T follicular helper cell (primary cell): ENCODE data around the gene SIK1.
"Not testable (repeated sequence)": the region's sequence is repeated elsewhere in the genome, so short reads cannot be mapped to it uniquely, and the experiment has no call there.

ENCODE experiments used
- DNase-seq: peaks from one replicate; pipeline ENCODE4 v3.0.0-alpha.2; 2020; ENCODE audit warnings: low read depth

The SIK1 gene

DNA sequence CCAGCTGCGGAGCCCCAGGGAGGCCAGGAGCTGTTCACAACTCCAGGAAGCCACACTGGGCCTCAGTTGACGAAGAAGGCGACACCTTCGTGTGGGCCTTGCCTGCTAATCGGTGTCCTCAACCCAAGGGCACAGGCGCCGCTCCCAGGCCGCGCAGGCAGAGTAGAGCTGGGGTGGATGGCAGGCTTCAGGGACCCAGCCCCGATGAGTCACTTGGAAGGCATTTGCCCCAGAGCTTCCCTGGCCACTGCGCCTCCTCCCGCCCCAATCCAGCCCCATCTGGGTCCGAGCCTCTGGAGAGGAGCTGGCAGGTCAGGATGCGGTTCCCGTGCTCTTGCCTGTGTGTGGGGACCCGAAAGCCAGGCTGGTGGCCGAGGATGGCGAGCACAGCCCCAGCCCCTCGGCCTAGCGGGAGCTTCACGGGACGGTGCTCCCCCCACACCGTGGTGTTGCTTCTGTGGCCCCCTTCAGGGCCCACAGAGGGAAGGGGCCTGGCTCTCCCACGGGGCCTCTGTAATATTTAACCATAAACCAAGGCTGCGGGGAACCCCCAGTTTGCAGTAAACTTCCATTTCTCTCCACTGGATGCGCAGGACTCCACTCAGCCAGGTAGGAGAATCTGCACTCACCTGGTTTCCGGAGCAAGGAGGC lies 30.0 kb downstream of the SIK1 start:
- DNase-seq, result not testable (repeated sequence)

GRCh38 chr21:43383351-43383750 lies 43.6 kb downstream of the SIK1 start:
- DNase-seq, result not testable (repeated sequence)

GRCh38 chr21:43382902-43383301 lies 44.0 kb downstream of the SIK1 start:
- DNase-seq, result not testable (repeated sequence)

GRCh38 chr21:43380852-43381533 lies 45.9 kb downstream of the SIK1 start:
- DNase-seq, result not testable (repeated sequence)

GRCh38 chr21:43380337-43380736 lies 46.6 kb downstream of the SIK1 start:
- DNase-seq, result not testable (repeated sequence)

DNA sequence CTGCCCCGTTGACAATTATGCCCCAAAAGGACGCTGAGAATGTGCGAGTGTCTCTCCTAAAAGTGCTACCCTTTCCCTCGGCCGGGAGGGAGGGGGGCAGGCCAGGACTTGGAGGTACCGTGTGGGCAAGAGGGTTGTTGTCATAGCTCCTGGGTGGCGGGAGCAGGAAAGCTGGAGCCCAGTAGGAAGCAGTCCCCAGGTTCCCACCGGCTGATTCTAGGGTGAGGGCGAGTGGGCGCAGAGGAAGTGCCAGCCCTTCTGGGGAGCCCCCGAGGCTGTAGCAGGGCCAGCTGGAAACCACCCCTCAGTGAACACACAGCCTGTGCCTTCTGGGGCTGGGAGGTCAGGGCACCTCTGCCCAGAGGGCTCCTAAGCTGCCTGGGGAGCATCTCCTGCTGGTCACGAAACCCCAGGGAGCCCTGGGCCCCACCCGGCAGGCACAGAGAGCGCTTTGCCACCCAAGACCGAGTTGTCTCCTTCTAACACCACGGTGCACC lies 47.3 kb downstream of the SIK1 start:
- DNase-seq, result not testable (repeated sequence)

DNA sequence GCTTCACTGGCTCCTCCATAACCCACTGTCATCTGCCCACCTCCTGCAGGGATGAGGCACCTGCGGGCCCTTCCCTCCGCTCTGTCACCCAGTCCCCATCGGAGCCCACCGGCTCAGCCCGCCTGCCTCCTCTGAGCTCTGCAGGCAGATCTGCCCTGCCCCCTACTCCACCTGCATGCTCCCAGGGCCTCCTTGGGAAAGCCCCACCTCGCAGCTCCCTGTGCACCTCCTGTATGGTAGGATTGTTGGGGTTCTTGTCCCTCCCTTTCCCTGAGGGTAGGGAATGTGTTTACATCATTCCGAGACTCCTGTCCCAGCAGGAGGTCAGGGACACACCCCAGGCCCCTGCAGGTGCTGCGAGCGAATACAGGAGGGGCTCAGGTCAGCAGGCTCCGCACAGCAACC lies 50.5 kb downstream of the SIK1 start:
- no peak for DNase-seq

- no peak for DNase-seq
Measured at GRCh38 chr21:43375837-43376477, 51.0 kb downstream of the SIK1 start.

DNA sequence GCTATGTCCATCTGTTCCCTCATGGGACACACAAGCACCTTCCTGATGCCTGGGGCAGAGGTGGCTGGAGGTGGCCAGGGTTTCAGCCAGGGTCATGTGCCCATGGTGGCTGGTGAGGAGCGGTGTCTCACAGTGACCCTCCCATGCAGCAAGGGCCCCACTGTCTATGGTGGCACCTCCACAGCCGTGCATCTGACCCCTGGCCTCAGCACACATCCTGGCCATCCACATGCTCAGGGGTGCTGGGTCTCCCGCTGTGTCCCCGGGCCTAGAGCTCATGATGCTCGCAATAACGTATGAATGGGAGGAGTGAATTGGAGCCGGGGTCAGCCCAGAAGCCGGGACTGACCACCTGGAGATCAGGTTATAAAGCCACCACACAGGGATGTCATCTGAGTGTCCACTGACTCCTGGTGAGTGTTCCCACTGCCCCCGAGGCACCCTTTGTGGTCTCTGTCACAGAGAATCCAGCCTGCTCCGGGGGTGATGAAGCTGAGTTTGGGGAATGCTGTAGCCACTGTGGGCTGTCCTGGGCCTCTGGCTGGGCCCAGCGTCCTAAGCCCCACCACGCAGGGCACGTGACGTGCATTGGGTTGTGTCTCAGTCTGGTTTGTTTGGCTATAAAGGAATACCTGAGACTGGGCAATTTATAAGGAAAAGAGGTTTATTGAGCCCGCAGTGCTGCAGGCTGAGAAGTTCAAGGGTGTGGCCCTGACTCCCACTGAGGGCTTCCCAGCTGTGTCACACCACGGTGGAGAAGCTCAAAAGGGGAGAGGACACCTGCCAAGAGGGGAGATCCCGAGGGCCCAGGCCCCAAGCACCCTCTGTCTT lies 51.7 kb downstream of the SIK1 start:
- no peak for DNase-seq

DNA sequence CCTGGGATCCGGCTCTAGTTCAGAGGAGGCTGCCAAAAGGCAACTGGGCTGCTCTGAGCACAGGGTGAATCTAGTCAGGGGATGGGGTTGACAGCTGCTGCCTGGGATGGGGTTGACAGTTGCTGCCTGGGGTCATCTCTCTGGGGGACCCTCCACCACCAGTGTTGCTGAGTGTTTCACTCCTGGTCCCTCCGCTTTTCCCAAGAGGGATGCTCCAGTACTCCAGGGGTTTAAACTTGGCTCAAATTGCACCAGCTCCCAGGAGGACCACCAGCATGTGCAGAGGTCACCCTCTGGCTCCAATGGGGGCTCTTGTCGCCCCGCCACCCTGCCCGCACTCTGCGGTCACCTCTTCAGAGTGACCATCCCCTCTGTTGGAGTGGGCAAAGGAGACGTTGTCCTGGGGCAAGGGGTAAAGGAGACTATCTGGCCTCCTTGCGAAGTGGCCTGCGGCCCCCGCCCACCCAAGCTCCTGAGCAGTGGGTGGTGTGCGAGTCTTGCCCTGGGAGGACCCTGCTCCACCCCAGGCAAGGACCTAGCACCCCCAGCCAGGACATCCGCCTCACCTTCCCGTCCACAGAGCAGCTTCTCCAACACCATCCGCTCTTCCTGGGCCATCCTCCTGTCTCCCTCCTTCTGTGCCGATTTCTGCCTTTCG lies 52.6 kb downstream of the SIK1 start:
- DNase-seq, result no peak

GRCh38 chr21:43373362-43374227 lies 53.3 kb downstream of the SIK1 start:
- no peak for DNase-seq

DNA sequence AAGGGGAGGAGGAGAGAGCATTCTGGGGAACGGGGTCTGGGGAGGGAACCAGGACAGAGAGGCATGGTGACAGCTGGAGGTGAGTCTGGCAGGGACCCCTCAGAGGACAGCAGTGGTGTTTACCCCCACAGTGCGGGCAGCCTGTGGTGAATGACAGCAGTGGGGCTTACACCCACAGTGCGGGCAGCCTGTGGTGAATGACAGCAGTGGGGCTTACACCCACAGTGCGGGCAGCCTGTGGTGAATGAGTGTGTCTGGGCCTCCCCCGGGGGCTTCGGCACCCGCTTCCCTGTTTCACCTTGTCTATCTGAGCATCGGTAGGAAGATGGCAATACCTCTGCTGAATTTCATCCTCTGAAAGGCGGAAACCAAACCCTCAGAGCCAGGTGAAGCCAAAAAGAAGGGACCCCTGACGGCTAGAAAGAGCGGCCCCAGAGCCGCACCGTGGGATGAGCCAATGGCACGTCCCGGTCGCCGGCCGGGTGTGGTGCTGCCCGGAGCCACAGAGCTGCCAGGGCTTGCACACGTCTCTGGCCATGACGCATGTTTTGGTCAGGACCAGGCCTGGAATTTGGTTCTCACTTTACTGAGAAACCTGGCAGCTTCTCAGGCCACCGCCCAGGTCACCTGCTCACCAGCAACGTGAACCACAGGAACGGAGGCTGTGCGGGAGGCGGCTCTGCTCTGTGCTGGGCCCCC lies 54.1 kb downstream of the SIK1 start:
- no peak for DNase-seq

DNA sequence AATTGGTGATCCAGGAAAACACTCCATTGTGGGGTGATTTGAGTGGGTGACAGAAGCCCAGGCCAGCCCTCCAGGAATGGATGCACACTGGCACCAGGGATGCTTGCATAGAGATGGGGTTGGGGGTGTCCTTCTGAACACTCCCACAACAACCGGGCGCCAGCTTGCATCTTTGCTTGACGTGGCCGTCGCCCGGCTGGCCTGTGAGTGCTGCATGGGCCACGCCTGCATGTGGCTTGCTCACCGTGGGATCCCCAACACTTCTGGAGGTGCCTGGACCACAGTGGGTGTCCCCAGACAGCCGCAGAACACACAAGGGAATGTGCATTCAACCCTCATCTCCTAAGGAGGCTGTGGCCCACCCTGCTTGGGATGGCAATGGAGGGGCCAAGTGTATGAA lies 55.1 kb downstream of the SIK1 start:
- no peak for DNase-seq

GRCh38 chr21:43370888-43371570 lies 55.9 kb downstream of the SIK1 start:
- no peak for DNase-seq

- DNase-seq, result no peak
Measured at GRCh38 chr21:43370091-43370658, 56.8 kb downstream of the SIK1 start.

- DNase-seq, result no peak
Measured at GRCh38 chr21:43369596-43370090, 57.3 kb downstream of the SIK1 start.

DNA sequence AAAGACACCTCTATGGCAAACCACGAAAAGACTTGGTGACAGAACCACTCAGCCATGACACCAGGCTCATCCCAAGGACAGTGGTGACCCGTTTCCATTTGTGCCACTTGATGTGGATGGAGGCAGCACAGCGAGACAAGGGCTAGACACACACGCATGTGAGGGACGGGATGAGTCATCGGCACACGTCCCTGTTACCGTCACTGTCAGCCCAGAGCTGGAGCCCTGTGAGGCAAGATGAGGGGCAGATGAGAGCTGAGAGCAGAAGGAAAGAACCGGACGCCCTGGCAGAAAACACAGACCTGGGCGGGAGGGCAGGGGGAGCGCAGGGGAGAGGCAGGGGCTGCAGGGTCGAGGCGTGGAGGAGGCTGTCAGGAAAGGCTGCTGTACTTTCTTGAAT lies 57.8 kb downstream of the SIK1 start:
- DNase-seq, result no peak

- DNase-seq, result no peak
Measured at GRCh38 chr21:43368685-43369084, 58.2 kb downstream of the SIK1 start.

DNA sequence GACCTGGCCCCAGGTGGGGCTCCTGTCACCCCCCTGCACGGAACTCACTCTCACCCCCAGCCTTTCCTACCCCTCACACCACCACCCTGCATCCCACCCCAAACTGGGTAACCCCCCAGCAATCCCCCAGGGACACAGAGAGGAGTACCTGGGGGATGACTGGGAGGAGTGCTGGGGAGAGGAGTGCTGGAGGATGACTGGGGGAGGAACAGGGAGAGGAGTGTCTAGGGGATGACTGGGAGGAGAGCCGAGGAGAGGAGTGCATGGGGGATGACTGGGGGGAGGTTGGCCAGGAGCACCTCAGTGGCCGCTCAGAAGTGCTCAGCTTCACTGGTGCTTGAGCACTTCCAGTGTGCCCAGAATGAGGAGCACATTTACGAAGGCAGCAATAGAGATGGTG lies 59.1 kb downstream of the SIK1 start:
- DNase-seq, result no peak
